Mucosa of rectum (tissue), 2 donors: Measurements from ENCODE around the gene UBE2M.

Source experiments
- H3K27ac ChIP-seq, 2 donors: one replicate each; pipeline ENCODE4 v1.7.0; 2013; ENCODE audit warnings: inconsistent platforms in 2 of 2, low read depth in 2 of 2, low read length in 2 of 2
- H3K27me3 ChIP-seq, 2 donors: one replicate each; pipeline ENCODE4 v1.7.0; 2013; ENCODE audit warnings: low read length in 2 of 2; ENCODE audit not compliant: control insufficient read depth in 2 of 2, insufficient read depth in 2 of 2
- H3K36me3 ChIP-seq, 2 donors: one replicate each; pipeline ENCODE4 v1.7.0; 2013; ENCODE audit warnings: low read length in 2 of 2; ENCODE audit not compliant: control insufficient read depth in 2 of 2, insufficient read depth in 2 of 2
- H3K4me1 ChIP-seq, 2 donors: one replicate each; pipeline ENCODE4 v1.7.0; 2013; ENCODE audit warnings: low read length in 2 of 2, mild to moderate bottlenecking in 1 of 2; ENCODE audit not compliant: control insufficient read depth in 2 of 2, insufficient read depth in 2 of 2
- H3K4me3 ChIP-seq, 2 donors: one replicate each; pipeline ENCODE4 v1.7.0; 2013; ENCODE audit warnings: low read length in 2 of 2
- H3K9ac ChIP-seq, 2 donors: one replicate each; pipeline ENCODE4 v1.7.0; 2013; ENCODE audit warnings: low read length in 2 of 2, low read depth in 1 of 2, mild to moderate bottlenecking in 1 of 2
- H3K9me3 ChIP-seq, 2 donors: one replicate each; pipeline ENCODE4 v1.7.0; 2013; ENCODE audit warnings: low read length in 2 of 2; ENCODE audit not compliant: control insufficient read depth in 2 of 2
- donor health status: healthy.
- donor health status: Normal muscosa, but diverticular disease.

Gene UBE2M

DNA sequence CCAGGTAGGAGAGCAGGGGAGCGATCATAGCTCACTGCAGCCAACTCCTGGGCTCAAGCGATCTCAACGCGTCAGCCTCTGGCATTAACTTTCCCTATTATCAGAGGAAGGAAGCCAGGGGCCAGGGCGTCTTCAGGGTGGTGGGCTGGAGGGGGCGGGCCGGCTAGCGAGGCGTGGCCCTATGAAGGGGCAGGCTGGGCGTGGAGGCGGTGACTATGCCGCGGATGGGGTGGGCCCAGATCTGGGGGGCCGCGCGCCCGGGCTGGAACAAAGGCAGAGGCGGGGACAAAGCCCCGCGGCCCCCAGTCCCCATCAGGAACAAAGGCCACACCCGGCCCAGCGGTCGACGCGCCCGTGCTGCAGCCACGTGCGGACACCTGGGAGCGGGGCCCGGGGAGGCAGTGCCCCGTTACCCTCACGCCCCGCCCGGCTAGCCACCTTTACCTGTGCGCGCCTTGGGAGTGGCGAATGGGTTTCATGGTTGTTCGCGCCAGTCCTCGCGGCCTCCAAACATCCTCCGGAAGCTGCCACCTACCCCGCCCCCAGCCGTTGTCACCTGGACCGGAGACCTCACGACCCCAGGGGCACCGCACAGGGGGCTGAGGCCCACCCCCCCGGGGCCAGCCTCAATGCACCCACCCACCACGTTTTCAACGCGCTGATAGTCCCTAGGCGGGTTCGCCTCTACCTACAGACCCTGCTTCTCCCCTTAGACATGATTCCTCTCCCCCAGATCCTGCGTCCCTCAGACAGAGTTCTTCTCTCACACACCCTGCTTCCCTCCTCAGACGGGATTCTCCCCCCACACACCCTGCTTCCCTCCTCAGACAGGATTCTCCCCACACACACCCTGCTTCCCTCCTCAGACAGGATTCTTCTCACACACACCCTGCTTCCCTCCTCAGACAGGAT is 19.9 kb downstream of the UBE2M start:
- Histone ChIP-seq H3K27me3 (peaks cover 6 to 7% of the 10 kb centered on the region in 2 donors), H3K4me1 (peaks cover 2 to 5% of the 10 kb centered on the region in 2 donors), H3K36me3 (no peaks in the 10 kb centered on the region), H3K9ac (peak overlapping the region in 1 of 2 donors; percentile 33), H3K4me3 (peak overlapping the region; percentile 26 to 35), H3K9me3 (no peaks in the 10 kb centered on the region), H3K27ac (no peak overlapping the region)

GRCh38 chr19:58536852-58537798 is 21.3 kb downstream of the UBE2M start:
- no peak overlapping the region for H3K4me3 ChIP-seq
- H3K27me3 ChIP-seq: peaks cover 6 to 7% of the 10 kb centered on the region in 2 donors
- H3K9me3 ChIP-seq: no peaks in the 10 kb centered on the region
- no peaks in the 10 kb centered on the region for H3K36me3 ChIP-seq
- H3K9ac ChIP-seq: no peak overlapping the region
- peaks cover 0 to 5% of the 10 kb centered on the region in 2 donors for H3K4me1 ChIP-seq
- no peak overlapping the region for H3K27ac ChIP-seq

GRCh38 chr19:58535857-58536256 is 22.6 kb downstream of the UBE2M start:
- no peaks in the 10 kb centered on the region for H3K9me3 ChIP-seq
- H3K27me3 ChIP-seq: peaks cover 6 to 7% of the 10 kb centered on the region in 2 donors
- no peaks in the 10 kb centered on the region for H3K36me3 ChIP-seq
- no peak overlapping the region for H3K4me3 ChIP-seq
- H3K27ac ChIP-seq: no peak overlapping the region
- peaks cover 0 to 5% of the 10 kb centered on the region in 2 donors for H3K4me1 ChIP-seq
- no peak overlapping the region for H3K9ac ChIP-seq

- H3K27ac ChIP-seq: no peak overlapping the region
- no peaks in the 10 kb centered on the region for H3K4me1 ChIP-seq
- H3K9me3 ChIP-seq: no peaks in the 10 kb centered on the region
- H3K4me3 ChIP-seq: no peak overlapping the region
- H3K9ac ChIP-seq: no peak overlapping the region
- H3K27me3 ChIP-seq: no peaks in the 10 kb centered on the region
- H3K36me3 ChIP-seq: no peaks in the 10 kb centered on the region
These were observed 27.2 kb downstream of the UBE2M start for GRCh38 chr19:58531034-58531840.

- H3K4me3 ChIP-seq: no peak overlapping the region
- H3K27ac ChIP-seq: no peak overlapping the region
- no peaks in the 10 kb centered on the region for H3K9me3 ChIP-seq
- no peaks in the 10 kb centered on the region for H3K4me1 ChIP-seq
- no peak overlapping the region for H3K9ac ChIP-seq
- no peaks in the 10 kb centered on the region for H3K36me3 ChIP-seq
- H3K27me3 ChIP-seq: no peaks in the 10 kb centered on the region
These were observed 29.0 kb downstream of the UBE2M start for GRCh38 chr19:58529405-58529804.

GRCh38 chr19:58522709-58523108 is 35.7 kb downstream of the UBE2M start:
- Histone ChIP-seq H3K9ac (no peak overlapping the region), H3K27me3 (no peaks in the 10 kb centered on the region), H3K9me3 (no peaks in the 10 kb centered on the region), H3K4me1 (peaks cover 19 to 21% of the 10 kb centered on the region in 2 donors), H3K36me3 (peaks cover 0 to under 1% of the 10 kb centered on the region in 2 donors), H3K4me3 (no peak overlapping the region), H3K27ac (no peak overlapping the region)

DNA sequence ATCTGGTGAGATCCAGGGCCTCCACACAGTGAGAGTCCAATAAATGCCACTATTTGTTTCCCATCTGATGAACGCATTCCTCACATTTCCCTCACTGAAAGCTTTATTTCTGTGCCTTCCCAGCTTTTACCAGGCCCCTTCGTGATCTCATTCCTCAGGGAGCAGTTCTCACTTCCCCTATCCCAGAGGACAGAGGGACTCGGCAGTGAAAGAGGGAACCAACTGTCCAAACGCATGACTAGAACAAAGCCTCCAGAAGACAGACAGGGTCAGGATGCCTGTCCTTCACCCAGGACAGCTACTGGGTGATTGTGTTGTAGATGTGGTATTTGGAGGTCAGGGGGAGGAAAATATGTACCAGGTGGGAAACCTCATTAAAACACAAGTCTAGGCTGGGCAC is 36.8 kb downstream of the UBE2M start:
- Histone ChIP-seq H3K4me3 (no peak overlapping the region), H3K27ac (peak overlapping the region in 1 of 2 donors; percentile 32), H3K36me3 (peaks cover 4 to 9% of the 10 kb centered on the region in 2 donors), H3K27me3 (no peaks in the 10 kb centered on the region), H3K4me1 (peaks cover 24 to 25% of the 10 kb centered on the region in 2 donors), H3K9me3 (no peaks in the 10 kb centered on the region), H3K9ac (peak overlapping the region in 1 of 2 donors; percentile 0)

DNA sequence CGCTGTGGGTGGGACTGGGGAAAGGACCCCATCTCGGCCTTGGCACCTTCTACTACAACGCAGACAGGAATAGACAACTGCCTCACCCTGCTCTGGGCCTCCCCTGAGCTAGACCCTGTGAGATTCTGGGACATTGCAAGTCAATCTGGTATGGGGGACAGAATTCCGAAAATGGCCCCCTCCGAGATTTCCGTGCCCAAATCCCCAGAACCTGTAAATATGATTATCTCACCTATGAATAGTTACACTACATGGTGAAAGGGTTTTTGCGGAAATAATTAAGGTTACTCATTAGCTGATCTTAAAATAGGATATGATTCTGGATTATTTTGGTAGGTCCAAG is 38.2 kb downstream of the UBE2M start:
- Histone ChIP-seq H3K27me3 (no peaks in the 10 kb centered on the region), H3K4me3 (peak overlapping the region; percentile 90 to 94), H3K9me3 (no peaks in the 10 kb centered on the region), H3K27ac (peak overlapping the region; percentile 98), H3K9ac (peak overlapping the region; percentile 87 to 90), H3K36me3 (peaks cover 11 to 13% of the 10 kb centered on the region in 2 donors), H3K4me1 (peaks cover 24 to 25% of the 10 kb centered on the region in 2 donors)

- peaks cover 11 to 13% of the 10 kb centered on the region in 2 donors for H3K36me3 ChIP-seq
- H3K27ac ChIP-seq: peak within 1 kb of the TSS; percentile 98
- no peaks in the 10 kb centered on the region for H3K27me3 ChIP-seq
- H3K9me3 ChIP-seq: no peaks in the 10 kb centered on the region
- peaks cover 25 to 27% of the 10 kb centered on the region in 2 donors for H3K4me1 ChIP-seq
- H3K9ac ChIP-seq: peak within 1 kb of the TSS; percentile 87 to 90
- H3K4me3 ChIP-seq: peak within 1 kb of the TSS; percentile 90 to 94
These were observed 38.8 kb downstream of the UBE2M start, which contains the start of gene ZBTB45 for GRCh38 chr19:58519355-58520256. Gene ZBTB45 (minus strand): TSS chr19:58519810. CDS start chr19:58517673, 2,137 bp downstream.
